HepG2 (cell line): ENCODE measurements around the gene NRG3. TPM values are rescaled to one million over a fixed set of nuclear protein-coding genes. Genes with fewer than 3 reads are reported as not detected.

ENCODE experiments used
- ATAC-seq: fragments of 200-7000 bp; cut with Tn5 transposase; 3 replicates; pipeline ENCODE4 v1.9.1; 2020; ENCODE audit warnings: mild to moderate bottlenecking, moderate library complexity
- BruUV-seq: library from RNA; stranded (reverse); fragments of 400-500 nt; replicated peaks from 2 replicates; lab custom pipeline; 2021; lab: Mats Ljungman, UMichigan
- CTCF ChIA-PET: fragments of 300-600 bp; formaldehyde crosslinking; extraction: SDS; loops from one replicate; lab custom pipeline; 2021; ENCODE audit warnings: low total read pairs, inconsistent platforms, low intra/inter-chr PET ratio; lab: Yijun Ruan, JAX
- POLR2A ChIA-PET: fragments of 350-600 bp; sonication (Branson Sonifier 250); formaldehyde crosslinking; loops from one replicate; lab custom pipeline; 2020; ENCODE audit warnings: antibody characterized with exemption, inconsistent platforms; lab: Yijun Ruan, JAX
- DNase-seq: peaks from one replicate; pipeline ENCODE4 v3.0.0-alpha.2; 2015; ENCODE audit warnings: low spot score
- FAIRE-seq: peaks from 3 replicates; lab custom pipeline; 2011; peaks lifted over from hg19 to GRCh38; lab: Jason Lieb, UNC
- H2AFZ ChIP-seq: one replicate; pipeline ENCODE4 v1.6.1; 2011; ENCODE audit warnings: low read length, inconsistent platforms
- H3K27ac ChIP-seq: fragments of 300-600 bp; 3 replicates; pipeline ENCODE4 v1.8.0; 2011; ENCODE audit warnings: mixed run types, mild to moderate bottlenecking, mixed read lengths, low read length, inconsistent platforms; ENCODE audit not compliant: insufficient read depth; ENCODE audit errors: extremely low read length
- H3K27me3 ChIP-seq, 2 experiments: fragments of 200-600 bp in 1 of 2; 2 replicates in 1 of 2; 3 replicates in 1 of 2; pipeline versions ENCODE4 v1.6.0 to v1.8.0; 2011; ENCODE audit warnings: low read length in 2 of 2, mild to moderate bottlenecking in 2 of 2, moderate library complexity in 2 of 2, inconsistent platforms in 1 of 2; ENCODE audit not compliant: insufficient read depth in 2 of 2, control insufficient read depth in 1 of 2
- H3K36me3 ChIP-seq, 2 experiments: fragments of 200-600 bp in 1 of 2; replicated peaks in 1 of 2; 2 replicates in 1 of 2; 3 replicates in 1 of 2; pipeline versions ENCODE4 v1.5.1 to v1.8.0; 2011; ENCODE audit warnings: low read length in 2 of 2, inconsistent platforms in 1 of 2; ENCODE audit not compliant: insufficient read depth in 2 of 2, control insufficient read depth in 1 of 2
- H3K4me1 ChIP-seq: 2 replicates; pipeline ENCODE4 v1.5.1; 2012; ENCODE audit warnings: low read length, inconsistent platforms; ENCODE audit not compliant: insufficient read depth
- H3K4me2 ChIP-seq: 2 replicates; pipeline ENCODE4 v1.6.0; 2011; ENCODE audit warnings: low read depth, low read length, inconsistent platforms
- H3K4me3 ChIP-seq, 3 experiments: fragments of 200-600 bp in 1 of 3; sonication (generic), shearing (Covaris generic) in 1 of 3; replicated peaks in 1 of 3; 2 replicates each; pipeline ENCODE4 v1.5.1; 2011 to 2016; ENCODE audit warnings: low read length in 3 of 3, inconsistent platforms in 2 of 3, low read depth in 2 of 3, mild to moderate bottlenecking in 2 of 3, control low read depth in 1 of 3, mixed read lengths in 1 of 3; ENCODE audit not compliant: insufficient read depth in 1 of 3
- H3K79me2 ChIP-seq: one replicate; pipeline ENCODE4 v1.6.1; 2011; ENCODE audit warnings: low read length, inconsistent platforms; ENCODE audit not compliant: insufficient read depth
- H3K9ac ChIP-seq: 2 replicates; pipeline ENCODE4 v1.6.0; 2011; ENCODE audit warnings: mild to moderate bottlenecking, low read depth, low read length, inconsistent platforms; ENCODE audit not compliant: insufficient read depth
- H3K9me3 ChIP-seq: 2 replicates; pipeline ENCODE4 v1.5.1; 2012; ENCODE audit warnings: mild to moderate bottlenecking, low read length
- H4K20me1 ChIP-seq: 2 replicates; pipeline ENCODE4 v1.6.0; 2011; ENCODE audit warnings: inconsistent platforms, mild to moderate bottlenecking, low read length, moderate library complexity; ENCODE audit not compliant: insufficient read depth
- CHCHD3 ChIP-seq: sonication (generic); formaldehyde crosslinking; IDR thresholded peaks from 2 replicates; pipeline ENCODE4 v1.8.0; 2022; ENCODE audit warnings: mild to moderate bottlenecking, missing genetic modification reagents, moderate library complexity
- NCOR1 ChIP-seq: fragments of 200-600 bp; sonication (generic); IDR thresholded peaks from 2 replicates; pipeline ENCODE4 v1.7.0; 2017; ENCODE audit warnings: antibody characterized with exemption, low read length, borderline replicate concordance
- PHB2 ChIP-seq: fragments of 450-650 bp; IDR thresholded peaks from 2 replicates; pipeline ENCODE4 v1.6.1; 2018; ENCODE audit not compliant: partially characterized antibody
- SIX4 ChIP-seq: sonication (generic); formaldehyde crosslinking; IDR thresholded peaks from 2 replicates; pipeline ENCODE4 v1.4.0; 2020; ENCODE audit warnings: missing genetic modification reagents
- SRSF9 ChIP-seq: fragments of 200-400 bp; formaldehyde crosslinking; IDR thresholded peaks from 2 replicates; pipeline ENCODE4 v1.6.1; 2018; ENCODE audit warnings: borderline replicate concordance, mild to moderate bottlenecking, low read depth, low read length; ENCODE audit not compliant: insufficient read depth, poor library complexity, severe bottlenecking
- SRY ChIP-seq: sonication (generic); formaldehyde crosslinking; IDR thresholded peaks from 2 replicates; pipeline ENCODE4 v1.8.0; 2022; ENCODE audit warnings: mild to moderate bottlenecking, missing genetic modification reagents
- THYN1 ChIP-seq: sonication (generic); formaldehyde crosslinking; IDR thresholded peaks from 2 replicates; pipeline ENCODE4 v1.8.1; 2023; ENCODE audit warnings: low read depth, mild to moderate bottlenecking, moderate library complexity, missing genetic modification reagents, borderline replicate concordance
- ZBTB20 ChIP-seq: sonication (generic); formaldehyde crosslinking; IDR thresholded peaks from 2 replicates; pipeline ENCODE4 v1.8.1; 2023; ENCODE audit warnings: missing genetic modification reagents, low read depth, mild to moderate bottlenecking, borderline replicate concordance
- ZNF562 ChIP-seq: sonication (generic); formaldehyde crosslinking; IDR thresholded peaks from 2 replicates; pipeline ENCODE4 v1.8.0; 2022; ENCODE audit warnings: missing genetic modification reagents, borderline replicate concordance
- WGBS: methylation state at CpG from one replicate; pipeline ENCODE4 v1.1.6; 2017; ENCODE audit warnings: low lambda C conversion rate; 5-methylcytosine and 5-hydroxymethylcytosine counted together
- in situ Hi-C: cut with HindIII; loops from 2 replicates; pipeline ENCODE4 v1.10.0; 2017; ENCODE audit warnings: low pct_unique_long_range_greater_than_20kb; ENCODE audit not compliant: extremely low pct_ligation_motif_present
- intact Hi-C: fragments of 100-400 bp; cut with micrococcal nuclease; formaldehyde crosslinking; loops from one replicate; pipeline ENCODE4 v1.10.0; 2022; ENCODE audit not compliant: unreplicated experiment
- polyA plus RNA-seq, 8 experiments: library from polyadenylated mRNA; depleted of rRNA in 3 of 8; stranded (reverse) in 7 of 8; unstranded in 1 of 8; fragments of >200 nt; fragmentation: Illumina TruSeq in 4 of 8; extraction: Trizol in 4 of 8; gene quantifications; 2 replicates each; pipeline versions ENCODE4 v1.2.1 to v1.2.3, GENCODE V29; 2011 to 2016; ENCODE audit warnings: low read depth in 4 of 8, missing spikeins in 1 of 8, mixed read lengths in 1 of 8; ENCODE audit not compliant: insufficient read depth in 1 of 8
- total RNA-seq, 5 experiments: library from RNA; depleted of rRNA; stranded (reverse); fragments of >200 nt; fragmentation: Illumina TruSeq; extraction: Trizol; gene quantifications; 2 replicates each; pipeline ENCODE4 v1.2.3, GENCODE V29; 2016; ENCODE audit warnings: low read depth in 1 of 5

NRG3 gene
- total and polyA plus RNA-seq, 2 of the 13 experiments (the other 11 are each of a cell fraction or from before 2014, with no cell fraction given): not detected

GRCh38 chr10:81848931-81849330, 26.1 kb upstream of the NRG3 start:
- Histone ChIP-seq H2AFZ (no peak overlapping the region), H4K20me1 (no peaks in the 10 kb centered on the region), H3K27me3 (no peaks in the 10 kb centered on the region), H3K9me3 (peaks cover 64% of the 10 kb centered on the region), H3K4me3 (no peak overlapping the region), H3K27ac (no peak overlapping the region), H3K4me1 (no peaks in the 10 kb centered on the region), H3K36me3 (no peaks in the 10 kb centered on the region), H3K79me2 (no peaks in the 10 kb centered on the region), H3K4me2 (no peak overlapping the region), H3K9ac (no peak overlapping the region)
- ChIA-PET CTCF (no interaction called here), POLR2A (no interaction called here)
- TF ChIP-seq ZBTB20 (CRISPR knock-in tag): no peak
- TF ChIP-seq NCOR1: no peak
- TF ChIP-seq SIX4 (CRISPR knock-in tag): no peak
- TF ChIP-seq ZNF562: no peak
- no peak for TF ChIP-seq THYN1 (CRISPR knock-in tag)
- WGBS: 27% methylated on average over 5 of the region's 5 CpGs
- FAIRE-seq: no peak
- ATAC-seq: no peak
- no TSS peak for BruUV-seq
- DNase-seq: no peak
- intact Hi-C loops (no loop called here), in situ Hi-C loops (no loop called here)

GRCh38 chr10:81862596-81862995, 12.4 kb upstream of the NRG3 start:
- no peak for ATAC-seq
- no CpG with 5 or more reads among the region's 19 CpGs for WGBS
- no peak overlapping the region for H3K4me3 ChIP-seq
- no peak overlapping the region for H3K27ac ChIP-seq
- no peaks in the 10 kb centered on the region for H4K20me1 ChIP-seq
- peaks cover 70% of the 10 kb centered on the region for H3K9me3 ChIP-seq
- TF ChIP-seq SRY (CRISPR knock-in tag) (no peak), SRSF9 (no peak), CHCHD3 (CRISPR knock-in tag) (no peak), PHB2 (no peak)
- H3K4me1 ChIP-seq: no peaks in the 10 kb centered on the region
- BruUV-seq: no TSS peak
- no peak for DNase-seq
- intact Hi-C loops (no loop called here), in situ Hi-C loops (no loop called here)
- no peaks in the 10 kb centered on the region for H3K79me2 ChIP-seq
- no peak for FAIRE-seq
- CTCF ChIA-PET: no interaction called here
- H3K9ac ChIP-seq: no peak overlapping the region
- H3K4me2 ChIP-seq: no peak overlapping the region
- H3K36me3 ChIP-seq: no peaks in the 10 kb centered on the region
- H3K27me3 ChIP-seq: no peaks in the 10 kb centered on the region
- POLR2A ChIA-PET: no interaction called here
- H2AFZ ChIP-seq: no peak overlapping the region
